NOMO-1 treated with dmso at 0.1 percent for 144 hours (cell line): ENCODE results near the gene TSPAN16.

Experiments used
- DNase-seq: peaks from one replicate; lab custom pipeline; 2025; ENCODE audit not compliant: unreplicated experiment; lab: John Stamatoyannopoulos, UW

TSPAN16 gene

GRCh38 chr19:11268783-11269267 is 27.1 kb upstream of the TSPAN16 start:
- no peak for DNase-seq

GRCh38 chr19:11269408-11269807 is 26.6 kb upstream of the TSPAN16 start:
- no peak for DNase-seq

- DNase-seq, result no peak
These were observed 22.7 kb upstream of the TSPAN16 start for GRCh38 chr19:11273296-11273695.

GRCh38 chr19:11273989-11274388 is 22.0 kb upstream of the TSPAN16 start:
- DNase-seq, result no peak

GRCh38 chr19:11274533-11275086 is 21.4 kb upstream of the TSPAN16 start:
- DNase-seq, result no peak

DNA sequence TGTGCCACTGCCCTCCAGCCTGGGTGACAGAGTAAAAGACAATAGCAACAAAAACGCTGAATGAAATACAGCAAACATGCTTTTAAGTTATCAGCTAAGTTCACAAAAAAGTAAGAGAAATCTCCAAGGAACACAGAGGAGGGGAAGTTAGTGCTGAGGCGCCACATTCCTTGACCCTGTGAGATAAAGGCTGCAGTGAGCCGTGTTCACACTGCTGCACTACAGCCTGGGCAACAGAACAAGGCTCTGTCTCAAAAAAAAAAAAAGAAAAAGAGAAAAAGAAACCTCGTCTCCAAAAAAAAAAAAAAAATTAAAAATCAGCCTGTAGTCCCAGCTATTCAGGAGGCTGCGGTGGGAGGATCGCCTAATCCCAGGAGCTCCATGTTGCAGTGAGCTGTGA is 17.3 kb upstream of the TSPAN16 start:
- DNase-seq, result no peak

DNA sequence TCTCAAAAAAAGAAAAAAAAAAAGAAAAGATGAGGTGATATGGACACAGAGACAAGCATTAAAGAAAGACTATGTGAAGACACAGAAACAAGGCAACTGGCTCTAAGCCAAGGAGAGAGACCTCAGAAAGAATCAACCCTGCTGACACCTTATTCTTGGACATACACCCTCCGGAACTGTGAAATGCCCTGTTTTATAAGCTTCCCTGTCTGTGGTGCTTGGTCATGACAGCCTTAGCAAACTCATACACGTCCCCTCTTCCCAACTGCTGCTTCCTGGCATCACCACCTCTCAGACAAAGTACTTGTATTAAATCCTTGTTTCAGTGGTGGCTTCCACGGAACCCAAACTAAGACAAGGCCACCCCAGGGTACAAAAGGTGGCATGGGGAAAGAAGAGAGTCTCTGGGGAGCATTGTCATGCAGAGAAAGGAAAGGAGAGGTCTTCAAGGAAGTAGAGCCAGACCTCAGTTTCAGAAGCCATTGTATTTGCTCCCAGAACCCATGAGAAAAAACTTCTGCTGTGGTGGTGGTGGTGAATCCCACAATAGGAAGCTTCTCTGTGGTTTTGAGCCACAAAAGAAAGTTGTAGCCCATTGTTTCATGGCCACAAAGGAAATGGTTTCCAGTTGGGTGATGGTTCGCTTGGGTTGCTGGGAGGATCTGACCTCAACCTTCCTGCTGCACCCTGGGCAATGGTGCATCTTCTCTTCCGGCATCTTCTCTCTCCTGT is 16.3 kb upstream of the TSPAN16 start:
- DNase-seq, result peak; percentile 71

DNA sequence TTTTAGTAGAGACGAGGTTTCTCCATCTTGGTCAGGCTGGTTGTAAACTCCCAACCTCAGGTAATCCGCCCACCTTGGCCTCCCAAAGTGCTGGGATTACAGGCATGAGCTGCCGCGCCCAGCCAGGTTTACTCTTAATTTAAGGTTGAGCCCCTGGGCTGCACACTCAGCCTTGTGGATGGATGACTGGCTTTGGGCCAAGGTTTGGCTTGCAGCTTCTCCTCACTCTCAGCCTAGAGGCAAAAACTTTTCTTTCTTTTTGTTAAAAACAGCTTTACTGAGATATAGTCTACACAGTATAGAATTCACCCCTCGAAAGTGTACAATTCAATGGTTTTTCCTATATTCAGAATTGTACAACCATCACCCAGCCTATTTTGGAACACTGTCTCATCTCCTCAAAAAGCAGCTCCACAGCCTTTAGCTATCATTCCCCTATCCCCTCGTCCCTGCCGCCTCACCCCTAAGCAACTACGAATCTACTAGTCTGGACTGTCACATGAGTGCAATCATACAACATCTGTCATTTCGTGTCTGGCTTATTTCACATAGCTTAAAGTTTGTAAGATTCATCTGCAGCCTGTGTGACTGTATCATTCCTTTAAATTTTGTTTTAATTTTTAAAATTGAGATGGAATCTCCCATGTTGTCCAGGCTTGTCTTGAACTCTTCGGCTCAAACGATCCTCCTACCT is 14.5 kb upstream of the TSPAN16 start:
- no peak for DNase-seq

GRCh38 chr19:11284515-11284914 is 11.4 kb upstream of the TSPAN16 start:
- no peak for DNase-seq

DNA sequence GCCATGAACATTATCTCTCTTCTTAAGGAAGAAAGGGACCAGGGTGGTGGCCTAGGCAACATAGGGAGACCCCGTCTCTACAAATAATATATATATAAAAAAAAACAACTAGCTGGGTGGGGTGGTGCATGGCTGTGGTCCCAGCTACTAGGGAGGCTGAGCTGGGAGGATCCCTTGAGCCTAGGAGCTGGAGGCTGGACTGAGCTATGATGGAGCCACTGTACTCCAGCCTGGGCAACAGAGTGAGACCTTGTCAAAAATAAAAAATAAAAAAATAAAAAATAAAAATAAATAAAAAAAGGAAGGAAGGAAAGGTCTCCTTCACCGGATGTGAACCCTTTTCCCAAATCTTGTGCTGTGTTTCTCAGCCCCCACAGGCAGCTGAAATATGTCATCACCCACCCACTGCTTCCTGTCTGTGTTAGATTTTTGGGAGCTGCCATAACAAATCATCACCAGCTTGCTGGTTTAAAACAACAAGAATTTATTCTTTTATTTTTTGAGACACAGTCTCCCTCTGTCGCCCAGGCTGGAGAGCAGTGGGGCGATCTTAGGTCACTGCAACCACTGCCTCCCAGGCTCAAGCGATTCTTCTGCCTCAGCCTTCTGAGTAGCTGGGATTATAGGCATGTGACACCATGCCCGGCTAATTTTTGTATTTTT is 9.5 kb upstream of the TSPAN16 start:
- DNase-seq, result no peak

GRCh38 chr19:11288349-11288748 is 7.6 kb upstream of the TSPAN16 start:
- DNase-seq, result no peak

DNA sequence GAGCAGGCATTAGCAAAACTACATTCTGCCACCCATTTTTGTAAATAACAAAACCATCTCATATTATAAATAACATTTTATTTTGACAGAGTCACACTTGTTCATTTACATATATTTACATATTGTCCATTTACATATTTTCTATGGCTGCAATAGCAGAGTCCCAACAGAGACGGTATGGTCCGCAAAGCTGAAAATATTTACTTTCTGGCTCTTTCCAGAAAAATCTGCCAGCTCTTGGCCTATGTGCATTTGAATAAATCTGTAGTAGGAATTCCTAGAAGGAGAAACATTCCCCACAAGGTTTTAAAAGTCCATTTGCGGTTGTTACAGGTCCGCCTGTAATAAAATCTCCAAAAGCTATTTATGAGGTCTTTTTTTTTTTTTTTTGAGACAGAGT is 5.7 kb upstream of the TSPAN16 start:
- DNase-seq, result no peak

- no peak for DNase-seq
These were observed 4.5 kb upstream of the TSPAN16 start for GRCh38 chr19:11291415-11291814.

GRCh38 chr19:11291991-11292390 is 4.0 kb upstream of the TSPAN16 start:
- no peak for DNase-seq

GRCh38 chr19:11293433-11294389 is 2.2 kb upstream of the TSPAN16 start:
- peak; percentile 98 for DNase-seq

DNA sequence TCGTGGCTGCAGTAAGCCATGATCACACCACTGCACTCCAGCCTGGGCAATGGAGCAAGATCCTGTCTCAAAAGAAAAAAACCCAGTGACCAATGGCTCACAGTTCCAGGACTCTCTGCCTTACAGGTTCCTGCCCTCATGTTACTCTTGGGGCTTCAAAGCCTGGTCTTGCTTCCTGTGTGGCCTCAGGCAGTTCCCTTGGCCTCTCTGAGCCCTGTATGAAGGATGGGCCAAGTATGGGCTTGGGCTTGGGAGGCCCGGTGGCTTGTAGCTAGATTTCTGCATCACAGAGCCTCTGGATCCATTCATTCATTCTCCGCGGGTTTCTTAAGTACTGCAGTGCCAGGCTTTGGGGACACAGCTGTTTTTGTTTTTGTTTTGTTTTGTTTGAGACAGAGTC is 780 bp upstream of the TSPAN16 start:
- no peak for DNase-seq

GRCh38 chr19:11296264-11296663 is 304 bp downstream of the TSPAN16 start:
- no peak for DNase-seq

DNA sequence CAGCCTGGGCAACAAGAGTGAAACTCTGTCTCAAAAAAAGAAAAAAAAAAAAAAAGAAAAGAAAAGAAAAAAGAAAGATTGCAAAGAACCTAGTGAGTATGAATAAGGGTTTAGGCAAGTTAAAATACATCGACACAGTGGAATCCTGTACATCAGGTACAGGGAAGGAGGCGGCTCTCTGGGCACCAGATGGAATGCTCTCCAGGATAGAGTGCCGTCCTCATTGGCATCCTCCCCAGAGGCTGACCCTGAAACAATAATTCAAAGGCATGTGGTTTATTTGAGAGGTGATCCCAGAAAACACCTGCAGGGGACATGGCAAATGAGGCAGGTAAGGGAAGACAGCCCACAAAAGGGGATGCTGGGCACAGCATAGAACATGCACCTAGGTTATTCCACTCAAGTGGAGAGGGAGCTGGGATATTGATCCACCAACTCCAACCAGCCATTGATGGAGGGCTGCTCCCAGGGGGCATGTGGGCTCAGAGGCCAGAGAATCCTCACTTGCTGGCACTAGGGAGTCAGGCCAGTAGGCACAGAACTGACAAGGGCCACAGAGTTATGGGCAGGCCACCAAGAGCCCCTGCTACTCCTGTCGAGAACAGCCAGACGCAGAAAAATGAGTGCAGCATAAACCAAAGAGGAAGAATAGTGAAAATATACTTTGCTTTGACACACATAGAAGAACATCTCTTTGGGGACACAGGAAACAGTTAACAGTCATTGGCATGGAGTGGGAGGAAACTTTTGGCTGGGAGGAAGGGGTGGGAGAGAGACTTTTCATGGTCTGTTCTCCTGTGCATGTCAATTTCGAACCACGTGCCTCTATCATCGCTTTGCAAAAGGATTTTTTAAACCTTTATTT is 4.2 kb downstream of the TSPAN16 start:
- no peak for DNase-seq

DNA sequence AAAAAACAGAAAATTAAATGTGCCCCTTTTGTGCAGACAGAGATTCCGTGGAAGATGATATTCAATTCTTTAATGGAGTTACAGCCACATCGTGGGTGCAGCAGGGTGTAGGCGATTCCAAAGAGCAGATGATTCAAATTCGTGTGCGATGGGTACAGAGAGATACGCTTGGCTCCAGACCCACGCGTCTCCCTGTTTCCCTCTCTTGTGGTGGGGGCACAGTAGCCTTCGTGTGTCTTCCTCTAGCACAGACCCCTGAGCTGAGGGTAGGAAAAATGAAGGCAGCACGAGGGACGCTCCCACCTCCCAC is 4.8 kb downstream of the TSPAN16 start:
- no peak for DNase-seq

DNA sequence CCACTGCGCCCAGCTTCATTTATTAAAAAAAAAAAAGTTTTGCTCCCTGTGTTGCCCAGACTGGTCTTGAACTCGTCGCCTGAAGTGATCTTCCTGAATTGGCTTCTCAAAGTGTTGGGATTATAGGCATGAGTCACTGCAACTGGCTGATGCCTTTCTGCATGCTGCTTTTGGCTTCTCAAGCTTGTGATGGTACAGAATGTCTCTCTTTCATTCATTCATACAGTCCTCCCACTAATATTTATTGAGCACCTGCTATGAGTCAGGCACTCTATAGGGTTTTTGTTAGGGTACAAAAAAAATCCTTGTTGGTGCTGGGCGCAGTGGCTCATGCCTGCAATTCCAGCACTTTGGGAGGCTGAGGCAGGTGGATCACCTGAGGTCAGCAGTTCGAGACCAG is 9.0 kb downstream of the TSPAN16 start:
- no peak for DNase-seq
